GM18520 (cell line): ENCODE results near the gene ADARB2.

ENCODE experiments used
- ATAC-seq: cut with Tn5 transposase; IDR thresholded peaks from one replicate; pipeline ENCODE4 v1.9.1; 2021; ENCODE audit not compliant: unreplicated experiment

Gene ADARB2

DNA sequence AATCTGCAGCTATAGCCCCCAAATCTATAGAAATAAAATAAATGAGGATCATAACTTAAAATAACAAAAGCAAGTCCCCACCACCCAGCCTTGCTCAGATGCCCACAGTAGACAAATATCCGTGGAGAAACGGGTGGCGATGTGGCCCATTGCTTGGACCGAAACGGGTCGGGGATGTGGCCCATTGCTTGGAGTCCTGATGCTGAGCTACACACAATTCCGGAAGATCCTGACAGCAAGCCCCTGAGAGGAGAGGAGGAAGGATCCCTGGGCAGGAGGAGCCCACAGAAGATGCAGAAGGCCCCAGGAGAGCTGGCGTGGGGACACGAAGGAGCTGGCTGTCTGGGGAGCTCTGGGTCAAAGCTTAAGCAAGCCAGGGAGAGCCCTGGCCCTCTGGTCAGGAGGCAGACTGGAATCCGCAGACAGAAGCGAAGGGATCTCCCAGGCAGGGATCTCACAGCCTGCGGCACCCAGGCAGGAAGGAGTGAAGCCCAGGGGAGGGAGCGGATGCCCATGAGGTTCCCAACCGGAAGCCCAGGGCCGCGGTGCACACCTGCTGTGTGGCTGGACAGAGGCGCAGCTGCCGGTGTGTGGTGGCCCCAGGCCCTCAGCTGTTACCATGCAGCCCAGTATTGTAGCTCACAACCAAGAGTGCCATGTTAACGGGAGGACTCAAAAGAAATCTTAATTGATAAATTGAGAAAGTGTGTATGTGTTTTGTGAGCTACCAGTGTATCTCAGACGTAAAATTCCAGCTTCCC is 138.8 kb downstream of the ADARB2 start:
- no peak for ATAC-seq

DNA sequence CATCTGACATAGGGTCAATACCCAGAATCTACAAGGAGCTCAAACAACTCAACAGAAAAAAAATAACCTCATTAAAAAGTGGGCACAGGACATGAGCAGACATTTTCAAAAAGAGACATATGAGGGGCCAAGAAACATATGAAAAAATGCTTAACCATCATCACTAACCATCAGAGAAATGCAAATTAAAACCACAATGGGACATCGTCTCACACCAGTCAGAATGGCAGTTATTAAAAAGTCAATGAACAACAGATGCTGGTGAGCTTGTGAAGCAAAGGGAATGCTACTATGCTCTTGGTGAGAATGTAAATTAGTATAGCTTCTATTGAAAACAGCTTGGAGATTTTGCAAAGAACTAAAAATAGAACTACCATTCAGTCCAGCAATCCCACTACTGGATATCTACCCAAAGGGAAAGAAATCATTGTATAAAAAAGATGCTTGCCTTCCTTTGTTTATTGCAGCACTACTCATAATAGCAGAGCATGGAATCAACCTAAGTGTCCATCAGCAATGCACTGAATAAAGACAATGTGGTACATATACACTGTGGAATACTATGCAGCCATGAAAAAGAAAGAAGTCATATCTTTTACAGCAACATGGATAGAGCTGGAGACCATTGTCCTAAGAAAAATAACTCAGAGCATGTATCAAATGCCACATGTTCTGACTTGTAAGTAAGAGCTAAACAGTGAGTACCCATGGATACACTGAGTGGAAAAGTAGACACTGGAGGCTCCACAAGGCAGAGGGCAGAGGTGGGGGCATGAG is 139.8 kb downstream of the ADARB2 start:
- ATAC-seq = no peak

DNA sequence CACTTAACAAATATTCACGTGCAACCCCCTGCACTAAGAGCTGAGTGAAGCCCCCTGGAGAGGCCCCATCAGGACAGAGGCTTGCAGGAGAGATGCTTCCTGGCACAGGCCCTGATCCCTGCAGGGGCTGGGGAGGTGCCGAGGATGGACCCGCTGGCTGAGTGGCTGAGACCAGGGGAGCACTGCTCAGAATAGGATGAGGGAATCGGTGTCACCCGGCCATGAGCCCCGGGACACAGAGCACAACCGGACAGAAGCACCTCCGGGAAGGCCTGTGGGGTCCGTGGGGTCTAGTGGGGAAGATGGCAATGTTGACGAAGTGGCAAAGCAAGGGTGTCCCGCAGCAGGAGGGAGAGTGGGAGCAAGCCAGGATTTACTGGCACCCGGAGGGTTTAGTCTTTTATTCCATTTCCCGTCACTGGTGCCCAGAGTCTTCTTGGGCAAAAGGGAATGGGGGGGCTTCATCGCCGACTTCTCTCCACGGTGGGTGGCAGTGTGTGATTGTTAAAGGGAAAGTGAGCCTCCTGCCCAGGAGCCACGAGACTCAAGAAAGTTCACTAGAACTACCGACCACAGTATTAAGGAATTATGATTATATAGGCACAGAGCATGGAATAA is 140.7 kb downstream of the ADARB2 start:
- no peak for ATAC-seq

DNA sequence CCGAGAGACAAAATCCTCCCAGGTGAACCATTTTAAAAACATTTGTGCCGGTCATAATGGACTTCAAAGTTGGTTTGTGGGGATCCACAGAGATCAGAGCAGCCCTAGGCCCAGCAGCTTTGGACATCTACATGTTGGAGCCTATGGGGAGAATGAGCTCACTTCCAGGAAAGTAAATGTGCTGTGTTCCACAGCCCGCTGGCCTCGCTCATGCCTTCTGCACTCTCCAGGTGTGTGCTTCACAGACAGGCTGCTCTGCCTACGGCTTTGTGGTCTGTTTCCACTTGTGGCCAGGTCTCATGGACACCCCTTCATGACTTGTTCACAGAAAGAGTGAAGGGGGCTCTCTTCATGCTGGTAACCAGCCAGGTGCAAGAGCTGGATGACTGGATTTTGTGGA is 141.6 kb downstream of the ADARB2 start:
- ATAC-seq = no peak

DNA sequence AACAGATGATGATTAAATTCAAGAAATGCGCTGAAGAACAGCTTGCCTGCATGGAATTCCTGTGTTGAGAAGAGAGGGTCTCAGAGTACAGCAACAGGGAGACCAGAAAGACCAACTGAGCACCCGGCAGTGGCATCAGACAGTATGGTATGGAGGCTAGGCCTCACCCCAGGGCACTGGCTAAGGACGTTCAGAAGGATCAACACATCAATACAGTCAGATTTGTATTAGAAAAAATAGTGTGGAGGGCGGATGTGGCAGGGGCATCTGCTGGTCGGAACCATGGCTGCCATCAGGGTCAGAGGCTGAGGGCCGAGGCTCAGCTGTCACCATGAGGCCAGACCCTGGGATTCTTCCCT is 142.1 kb downstream of the ADARB2 start:
- no peak for ATAC-seq

DNA sequence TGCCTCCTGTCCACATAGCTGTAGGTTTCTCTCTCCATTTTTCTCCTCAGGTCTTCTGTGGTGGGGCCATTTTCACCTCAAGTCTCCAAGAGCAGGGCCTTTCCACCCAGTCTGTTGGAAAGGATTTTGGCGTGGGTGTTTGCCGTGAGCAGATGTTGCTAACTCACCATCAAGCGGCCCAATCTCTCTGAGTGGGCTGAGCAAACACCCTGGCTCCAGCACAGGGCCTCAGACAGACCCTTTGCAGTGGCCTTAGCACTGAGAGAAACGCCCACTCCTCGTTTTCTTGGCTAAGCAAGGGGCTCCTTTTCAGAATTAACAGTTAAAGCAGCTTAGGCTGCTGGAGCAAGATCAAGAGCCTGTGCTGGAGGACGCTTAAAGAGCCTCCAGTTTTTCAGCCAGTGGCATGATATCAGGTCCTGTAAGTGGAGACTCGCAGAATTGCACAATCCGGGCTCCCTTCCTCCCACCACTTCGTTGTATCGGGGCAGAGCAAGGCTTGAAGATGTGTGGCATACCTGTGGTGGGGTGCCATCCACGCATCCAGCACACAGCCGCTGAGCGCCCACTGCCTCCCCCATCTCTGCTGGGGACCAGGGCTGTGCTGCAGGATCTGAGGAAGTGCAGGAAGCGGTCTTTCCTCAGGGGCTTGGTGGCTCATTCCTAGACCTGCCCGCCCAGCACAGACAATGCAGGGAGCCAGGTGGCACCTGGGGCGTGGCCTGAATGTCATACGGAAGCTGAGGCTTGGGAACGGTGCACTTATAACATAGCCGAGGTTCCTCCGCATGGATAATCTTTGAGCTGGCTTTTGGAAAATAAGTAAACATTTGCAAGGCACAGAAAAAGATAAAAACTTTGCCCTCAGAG is 142.7 kb downstream of the ADARB2 start:
- ATAC-seq = no peak

DNA sequence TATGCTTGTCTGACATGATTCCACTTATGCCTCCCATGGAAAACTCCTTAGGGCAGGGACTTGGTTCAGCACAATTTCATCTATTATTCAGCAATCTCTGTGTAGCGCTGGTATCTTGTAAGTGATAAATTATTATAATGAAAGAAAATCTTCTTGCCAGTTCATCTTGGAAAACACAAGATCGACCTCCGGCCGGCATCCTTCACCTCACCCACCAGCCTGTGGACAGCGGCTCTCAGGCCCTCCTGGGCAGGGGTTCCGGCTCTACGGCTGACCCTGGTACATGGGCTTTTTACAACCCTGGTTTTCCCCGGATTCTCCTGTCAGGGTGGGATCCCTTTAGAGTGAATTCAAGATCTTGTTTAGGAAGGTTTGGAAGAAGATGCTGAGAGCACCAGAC is 145.6 kb downstream of the ADARB2 start:
- ATAC-seq = no peak

DNA sequence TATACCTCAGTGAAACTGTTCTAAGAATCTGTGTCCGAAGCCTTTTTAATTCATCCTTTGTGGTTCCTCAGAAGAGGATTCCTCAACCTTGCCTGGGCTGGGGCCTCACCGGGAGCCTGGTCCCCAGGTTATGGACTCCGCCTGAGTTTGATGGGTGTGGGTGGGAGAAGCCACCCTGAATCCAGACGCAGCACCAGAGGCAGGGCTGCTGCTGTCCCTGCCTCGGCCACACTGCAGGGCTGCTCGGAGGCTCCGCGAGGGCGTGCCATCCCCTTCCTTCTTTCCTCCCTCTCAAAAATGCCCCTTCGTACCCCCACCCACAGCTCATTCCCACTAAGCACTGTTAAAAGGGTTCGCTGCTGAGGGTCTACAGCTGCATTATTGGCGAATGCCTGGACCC is 146.3 kb downstream of the ADARB2 start:
- ATAC-seq = no peak

DNA sequence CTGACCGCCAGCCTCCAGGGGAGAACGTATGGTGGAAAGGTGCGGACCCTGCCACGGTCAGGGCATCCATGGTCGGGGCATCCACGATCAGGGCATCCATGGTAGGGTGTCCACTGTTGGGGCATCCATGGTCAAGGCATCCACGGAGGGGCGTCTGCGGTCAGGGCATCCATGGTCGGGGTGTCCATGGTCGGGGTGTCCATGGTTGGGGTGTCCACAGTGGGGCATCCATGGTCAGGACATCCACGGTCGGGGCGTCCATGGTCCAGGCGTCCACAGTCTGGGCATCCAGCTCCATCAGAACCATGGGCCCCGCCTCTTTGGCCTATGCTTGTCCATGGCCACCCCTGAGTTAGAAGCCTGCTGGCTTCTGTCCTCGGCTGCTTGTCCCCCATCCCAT is 148.1 kb downstream of the ADARB2 start:
- no peak for ATAC-seq

DNA sequence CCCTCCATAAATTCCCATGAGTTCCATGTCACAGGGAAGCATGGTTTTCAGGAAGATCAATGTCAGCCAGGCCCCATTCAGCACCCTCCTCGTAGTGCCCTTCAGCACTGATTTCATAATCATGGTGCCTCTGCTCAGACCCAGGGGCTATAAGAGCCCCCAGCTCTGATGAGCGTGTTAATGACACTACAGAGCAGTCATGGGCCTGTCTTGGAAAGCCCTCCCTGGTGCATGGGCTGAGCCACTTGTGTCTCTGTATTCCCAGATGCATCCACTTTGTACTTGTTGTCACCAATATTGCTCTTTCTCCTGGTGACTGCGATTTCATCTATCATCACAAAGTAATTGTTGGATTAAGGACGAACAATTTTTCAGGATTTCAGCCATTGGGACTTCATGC is 154.6 kb downstream of the ADARB2 start:
- no peak for ATAC-seq

DNA sequence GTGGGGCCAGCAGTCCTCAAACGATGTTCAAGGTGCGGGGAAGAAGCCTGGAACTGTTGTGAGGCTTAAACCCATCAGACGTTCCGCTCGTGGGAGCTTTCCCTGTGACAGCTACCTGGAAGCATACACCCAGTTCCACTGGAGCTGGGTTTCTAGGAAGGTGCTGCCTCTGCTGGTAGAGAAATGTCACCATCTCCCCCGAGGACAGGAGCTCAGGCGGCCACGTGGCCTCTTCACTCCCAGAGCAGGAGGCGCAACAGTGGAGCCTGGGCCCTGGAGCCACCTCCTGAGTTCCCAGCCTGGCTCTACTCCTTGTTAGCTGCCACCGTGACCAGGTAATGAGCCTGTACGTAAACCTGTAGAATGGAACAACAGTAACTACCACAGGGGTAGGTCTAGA is 156.1 kb downstream of the ADARB2 start:
- no peak for ATAC-seq

DNA sequence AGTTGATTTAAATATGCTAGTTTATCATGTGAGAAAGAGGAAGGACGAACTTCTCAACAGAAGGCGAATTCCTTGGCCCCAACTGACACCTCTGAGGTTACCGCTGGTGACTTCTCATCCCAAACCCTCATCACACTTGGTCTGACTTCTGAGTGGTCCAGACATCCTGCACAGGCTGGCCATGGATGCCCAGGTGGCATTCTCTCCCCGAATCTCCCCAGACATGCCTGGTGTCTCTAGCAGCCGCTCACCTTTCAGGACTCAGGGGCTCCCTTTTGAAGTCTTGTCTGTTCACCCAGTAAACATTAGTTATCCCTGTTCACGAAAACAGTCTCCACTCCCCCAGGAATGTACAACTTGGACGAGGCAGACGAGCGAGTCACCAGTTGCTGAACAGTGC is 157.7 kb downstream of the ADARB2 start:
- no peak for ATAC-seq

DNA sequence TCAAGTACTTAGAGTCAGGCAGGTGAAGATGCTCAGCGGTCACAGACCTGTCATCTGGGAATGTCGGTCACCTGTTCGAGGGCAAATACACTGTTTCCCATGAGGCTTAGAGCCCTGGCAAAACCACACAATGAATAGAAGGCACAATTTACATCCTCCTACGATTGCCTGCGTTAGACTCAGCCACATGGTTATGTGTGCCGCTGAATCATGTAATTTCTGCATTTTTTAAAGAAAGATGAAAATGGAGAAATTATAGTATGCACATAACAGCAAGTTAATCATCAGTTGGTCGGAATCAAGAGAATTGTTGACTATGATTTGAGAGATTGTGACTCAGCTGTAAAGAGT is 158.2 kb downstream of the ADARB2 start:
- ATAC-seq = no peak

DNA sequence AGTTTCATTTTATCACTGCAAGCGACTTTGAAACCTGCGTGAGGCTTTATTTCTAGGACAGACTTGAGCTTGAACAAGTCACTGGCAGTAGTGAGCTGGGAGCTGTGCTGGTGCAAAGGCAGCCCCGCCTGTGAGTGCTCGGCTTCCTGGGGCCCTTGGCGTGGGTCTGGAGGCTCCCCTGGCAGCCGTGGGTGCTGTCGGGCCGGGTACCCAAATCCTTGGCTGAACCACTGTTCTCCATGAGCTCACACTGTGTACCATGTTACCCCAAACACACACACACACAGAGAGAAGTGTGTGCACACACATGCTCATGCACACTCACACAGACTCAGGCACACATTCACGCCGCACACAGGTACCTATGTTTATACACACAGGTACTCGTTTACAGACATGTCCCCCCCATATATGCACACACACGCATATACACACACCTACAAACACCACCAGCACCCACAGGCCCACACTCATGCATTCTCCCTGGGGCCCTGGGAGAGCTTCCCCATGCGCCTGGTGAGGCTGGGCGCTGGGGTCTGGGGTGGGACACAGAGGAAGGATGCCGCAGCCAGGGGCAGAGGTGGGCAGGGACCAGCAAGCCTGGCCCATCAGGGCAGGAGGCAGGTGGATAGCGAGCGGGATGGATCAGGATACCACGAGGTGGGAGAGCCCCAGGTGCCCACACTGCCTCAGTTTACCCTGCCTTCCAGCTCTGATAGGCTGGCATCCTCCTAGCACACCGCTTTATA is 158.8 kb downstream of the ADARB2 start:
- no peak for ATAC-seq

DNA sequence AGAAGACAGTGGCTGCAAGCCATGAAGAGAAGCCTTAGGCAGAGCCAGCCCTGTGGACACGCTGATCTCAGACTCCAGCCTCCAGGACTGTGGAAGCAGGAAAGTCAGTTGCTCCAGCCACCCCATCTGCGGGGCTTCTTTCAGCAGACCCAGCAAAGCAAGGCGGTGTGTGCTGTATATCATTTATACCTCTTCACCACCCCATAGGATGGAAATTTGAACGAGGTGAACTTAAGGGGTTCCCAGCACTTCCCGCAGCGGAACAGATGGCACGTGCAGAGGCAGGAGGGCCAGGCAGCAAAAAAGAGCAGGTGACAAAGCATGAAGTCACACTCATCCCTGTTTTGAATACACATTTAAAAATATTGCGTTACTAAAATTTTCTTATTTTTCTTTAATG is 159.4 kb downstream of the ADARB2 start:
- ATAC-seq = no peak

DNA sequence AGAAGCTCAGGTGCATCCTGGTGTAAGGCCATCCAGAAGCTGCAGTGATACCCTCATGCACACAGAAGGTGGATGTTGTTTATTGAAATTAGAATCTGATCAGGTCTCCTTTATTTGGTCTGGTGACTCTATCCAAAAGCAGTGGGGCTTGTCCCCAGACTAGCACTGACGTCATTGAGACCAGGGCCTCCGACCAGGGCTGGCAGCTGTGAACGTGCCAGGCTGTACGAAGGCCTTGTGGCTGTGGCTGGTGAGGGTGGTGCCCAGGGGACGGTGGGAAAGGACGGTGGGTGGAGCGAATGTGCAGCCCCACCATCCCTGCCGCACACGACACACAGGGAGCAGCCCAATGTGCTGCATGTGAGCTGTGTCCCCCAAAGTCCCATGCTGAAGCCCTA is 160.0 kb downstream of the ADARB2 start:
- ATAC-seq = no peak

DNA sequence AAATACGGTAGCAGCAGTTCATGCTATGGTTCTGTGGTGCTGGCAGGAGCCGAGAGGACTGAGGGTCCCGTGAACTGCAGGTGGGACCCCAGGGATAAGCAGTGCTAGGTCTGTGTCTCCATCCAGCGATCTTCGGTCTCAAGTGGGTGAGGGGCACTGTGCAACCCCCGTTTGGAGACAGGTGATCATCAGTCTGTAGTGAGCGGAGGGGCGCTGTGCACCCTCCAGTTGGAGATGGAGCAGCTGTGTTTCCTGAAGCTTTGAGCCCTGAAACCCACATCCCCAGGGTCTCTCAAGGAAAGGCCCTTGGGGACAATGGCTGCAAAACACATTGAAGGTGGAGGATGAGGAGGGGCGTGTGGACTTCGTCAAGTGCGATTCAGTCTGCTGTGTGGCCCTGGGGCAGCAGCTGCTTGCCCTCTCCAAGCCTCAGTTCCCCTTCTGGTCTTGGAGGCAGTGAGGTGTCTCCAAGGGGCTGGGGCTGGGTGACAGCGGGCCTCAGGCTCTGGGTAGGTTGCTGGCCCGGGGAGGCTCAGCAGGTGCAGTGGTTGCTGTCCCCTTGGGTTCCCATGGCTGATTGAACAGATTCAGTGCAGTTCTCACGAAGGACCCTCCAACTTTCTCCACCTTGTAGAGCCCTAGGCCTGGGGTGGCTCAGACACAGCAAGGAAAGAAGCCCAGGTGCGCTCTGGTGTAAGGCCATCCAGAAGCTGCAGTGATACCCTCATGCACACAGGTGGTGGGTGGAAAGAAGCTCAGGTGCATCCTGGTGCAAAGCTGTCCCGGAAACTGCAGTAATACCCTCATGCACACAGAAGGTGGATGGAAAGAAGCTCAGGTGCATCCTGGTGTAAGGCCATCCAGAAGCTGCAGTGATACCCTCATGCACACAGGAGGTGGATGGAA is 160.6 kb downstream of the ADARB2 start:
- ATAC-seq = no peak

DNA sequence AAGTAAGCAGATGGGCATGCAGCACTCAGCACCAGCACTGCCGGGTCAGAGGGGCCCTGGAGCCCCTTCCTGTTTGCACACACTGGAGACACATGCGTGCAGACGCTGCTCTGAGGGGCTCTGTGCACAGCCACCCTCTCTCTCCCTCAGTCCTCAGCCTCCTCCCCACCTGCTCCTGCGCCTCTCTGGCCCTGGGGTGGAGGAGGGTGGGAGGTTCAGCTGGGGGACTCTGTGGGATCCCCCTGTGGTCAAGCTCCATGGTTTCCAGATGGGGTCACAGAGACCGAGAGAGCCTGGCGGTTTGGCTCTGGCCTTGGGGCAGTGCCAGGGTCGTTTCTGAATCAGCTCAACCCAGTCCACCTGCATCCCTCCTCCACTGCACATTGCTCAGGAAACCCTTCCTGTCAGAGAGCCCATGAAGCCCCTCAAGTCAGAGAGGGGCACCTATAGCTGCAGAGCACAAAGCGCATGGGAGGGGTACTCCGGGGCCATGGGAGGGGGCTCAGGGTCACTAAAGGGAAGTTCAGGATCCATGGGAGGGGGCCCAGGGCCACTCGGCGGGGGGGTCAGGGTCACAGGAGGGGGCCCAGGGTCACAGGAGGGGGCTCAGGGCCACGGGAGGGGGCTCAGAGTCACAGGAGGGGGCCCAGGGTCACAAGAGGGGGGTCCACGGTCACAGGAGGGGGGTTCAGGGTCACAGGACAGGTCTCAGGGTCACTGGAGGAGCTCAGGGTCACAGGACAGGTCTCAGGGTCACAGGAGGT is 161.7 kb downstream of the ADARB2 start:
- ATAC-seq = no peak

DNA sequence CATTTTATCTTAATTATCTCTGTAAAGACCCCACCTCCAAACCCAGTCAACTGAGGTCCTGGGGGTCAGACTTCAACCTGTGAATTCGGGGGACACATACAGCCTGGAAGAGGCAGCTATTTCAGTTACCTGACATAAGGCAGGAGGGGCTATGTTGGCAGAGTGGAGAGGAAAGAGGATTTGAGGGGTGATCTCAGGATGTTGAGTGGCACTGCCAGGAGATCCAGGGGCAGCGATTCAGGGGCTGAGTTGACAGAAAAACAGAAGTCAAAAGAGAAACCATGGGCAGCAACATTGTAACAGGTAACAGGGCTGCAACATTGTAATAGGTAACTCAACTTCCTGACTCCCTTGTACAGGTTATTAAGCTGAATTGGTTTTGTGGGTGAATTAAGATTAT is 162.6 kb downstream of the ADARB2 start:
- ATAC-seq = no peak
